ENCODE measurements around the gene DPP9. TPM values are rescaled to one million over a fixed set of nuclear protein-coding genes. Genes with fewer than 3 reads are reported as not detected.

DPP9 gene
- total and polyA plus RNA-seq, 2 of the 13 experiments (the other 11 are each of a cell fraction or from before 2014, with no cell fraction given), result 8.4 to 25.8 TPM

- no peak for TF ChIP-seq RORA (CRISPR knock-in tag; IDR thresholded peaks at IDR 0.05)
- no peak for TF ChIP-seq ARNT (IDR thresholded peaks at IDR 0.05)
- no peak for TF ChIP-seq ETS1 (CRISPR knock-in tag; IDR thresholded peaks at IDR 0.05)
- TF ChIP-seq KIAA2018 (CRISPR knock-in tag; IDR thresholded peaks at IDR 0.05; ENCODE audit: borderline replicate concordance), result no peak
- no peak for TF ChIP-seq ATF1 (CRISPR knock-in tag; IDR thresholded peaks at IDR 0.05)
- no peak for TF ChIP-seq SP1 (IDR thresholded peaks at IDR 0.05)
- TF ChIP-seq SP1 (CRISPR knock-in tag; IDR thresholded peaks at IDR 0.05), result 0 out of 2 replicates have a peak, but pooled peaks have one; percentile 31
- TF ChIP-seq ZNF17 (CRISPR knock-in tag; IDR thresholded peaks at IDR 0.05), result no peak
- no peak; the same call in 1 of the 2 replicates for TF ChIP-seq ZFX (CRISPR knock-in tag; IDR thresholded peaks at IDR 0.05; ENCODE audit: low read depth)
- peak; percentile 25; the same call in 1 of the 2 replicates for TF ChIP-seq BCL3 (CRISPR knock-in tag; IDR thresholded peaks at IDR 0.05)
- no peak for TF ChIP-seq ZNF710 (CRISPR knock-in tag; IDR thresholded peaks at IDR 0.05; ENCODE audit: borderline replicate concordance)
- TF ChIP-seq PRDM10 (CRISPR knock-in tag; IDR thresholded peaks at IDR 0.05; ENCODE audit: low read depth), result no peak
Measured at GRCh38 chr19:4633140-4633967, 90.3 kb downstream of the DPP9 start (continued).
